ENCODE measurements around the gene SLC24A4. TPM values are rescaled to one million over a fixed set of nuclear protein-coding genes. Genes with fewer than 3 reads are reported as not detected.

Gene SLC24A4
- total RNA-seq, 3 donors from 2014 or later (not counting 1 experiment from before 2014, with no cell fraction given): 1.1 to 3.2 (median 2.1) TPM

- TF ChIP-seq CTCF (IDR thresholded peaks at IDR 0.05): no peak
- H3K4me1 Mint-ChIP-seq: no peaks in the 10 kb centered on the region
- no peaks in the 10 kb centered on the region for H3K9me3 Mint-ChIP-seq
- Histone ChIP-seq H3K4me1 (ENCODE audit: control insufficient read depth, insufficient read depth, low read length) (no peaks in the 10 kb centered on the region), H3K36me3 (ENCODE audit: control insufficient read depth, insufficient read depth, low read length) (no peaks in the 10 kb centered on the region), H3K4me3 (ENCODE audit: low read length) (no peak overlapping the region), H3K27ac (ENCODE audit: low read length) (no peak overlapping the region), H3K27me3 (ENCODE audit: control insufficient read depth, insufficient read depth, low read length) (no peaks in the 10 kb centered on the region), H3K9me3 (ENCODE audit: control insufficient read depth, insufficient read depth, low read length) (no peaks in the 10 kb centered on the region)
- H3K4me3 Mint-ChIP-seq: no peak overlapping the region
- H3K27ac Mint-ChIP-seq: no peak overlapping the region
- ATAC-seq (no peak), DNase-seq (no peak)
- intact Hi-C loops (cut with micrococcal nuclease): no loop called here
- no peaks in the 10 kb centered on the region for H3K36me3 Mint-ChIP-seq
- H3K27me3 Mint-ChIP-seq (ENCODE audit: low read depth in 2 of 2): peaks cover 28 to 33% of the 10 kb centered on the region in 2 donors
- 85% methylated on average over 1 of the region's 2 CpGs for WGBS (ENCODE audit: insufficient coverage)
Observed at GRCh38 chr14:92292673-92293072, 30.3 kb upstream of the SLC24A4 start.

DNA sequence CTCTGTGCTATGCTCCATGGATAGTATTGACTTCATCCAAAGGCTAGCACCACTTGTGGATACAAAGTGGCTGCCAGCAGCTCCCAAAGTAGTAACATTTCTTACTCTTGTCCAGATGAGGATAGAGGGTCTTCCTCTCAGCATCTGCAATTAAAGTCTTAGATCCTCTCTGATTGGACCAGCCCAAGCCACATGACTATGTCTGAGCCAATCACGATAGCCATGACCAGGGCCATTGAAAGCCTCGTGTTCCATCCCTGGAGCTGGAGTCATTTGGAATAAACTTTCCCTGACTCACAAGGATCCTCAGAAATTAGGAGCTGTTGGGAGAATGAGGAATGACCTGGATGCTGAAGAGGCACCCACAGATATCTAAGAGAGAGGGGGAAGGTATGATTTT is 28.5 kb upstream of the SLC24A4 start:
- Histone ChIP-seq H3K27me3 (ENCODE audit: control insufficient read depth, insufficient read depth, low read length) (peaks cover 2% of the 10 kb centered on the region), H3K27ac (ENCODE audit: low read length) (no peak overlapping the region), H3K9me3 (ENCODE audit: control insufficient read depth, insufficient read depth, low read length) (no peaks in the 10 kb centered on the region), H3K4me3 (ENCODE audit: low read length) (no peak overlapping the region), H3K36me3 (ENCODE audit: control insufficient read depth, insufficient read depth, low read length) (no peaks in the 10 kb centered on the region), H3K4me1 (ENCODE audit: control insufficient read depth, insufficient read depth, low read length) (no peaks in the 10 kb centered on the region)
- Mint-ChIP-seq H3K9me3 (no peaks in the 10 kb centered on the region), H3K4me3 (no peak overlapping the region), H3K27me3 (ENCODE audit: low read depth in 2 of 2) (peaks cover 23 to 25% of the 10 kb centered on the region in 2 donors), H3K27ac (no peak overlapping the region), H3K4me1 (no peaks in the 10 kb centered on the region), H3K36me3 (no peaks in the 10 kb centered on the region)
- WGBS (ENCODE audit: insufficient coverage): 93% methylated on average over 2 of the region's 2 CpGs
- ATAC-seq (no peak), DNase-seq (no peak)
- no peak for TF ChIP-seq CTCF (IDR thresholded peaks at IDR 0.05)
- intact Hi-C loops (cut with micrococcal nuclease): no loop called here

GRCh38 chr14:92297818-92298595 is 25.0 kb upstream of the SLC24A4 start:
- H3K4me1 Mint-ChIP-seq: no peaks in the 10 kb centered on the region
- Histone ChIP-seq H3K4me3 (ENCODE audit: low read length) (no peak overlapping the region), H3K4me1 (ENCODE audit: control insufficient read depth, insufficient read depth, low read length) (no peaks in the 10 kb centered on the region), H3K9me3 (ENCODE audit: control insufficient read depth, insufficient read depth, low read length) (no peaks in the 10 kb centered on the region), H3K27ac (ENCODE audit: low read length) (no peak overlapping the region), H3K36me3 (ENCODE audit: control insufficient read depth, insufficient read depth, low read length) (no peaks in the 10 kb centered on the region), H3K27me3 (ENCODE audit: control insufficient read depth, insufficient read depth, low read length) (peaks cover 2% of the 10 kb centered on the region)
- no peak overlapping the region for H3K4me3 Mint-ChIP-seq
- peaks cover 30% of the 10 kb centered on the region in 2 donors for H3K27me3 Mint-ChIP-seq (ENCODE audit: low read depth in 2 of 2)
- H3K27ac Mint-ChIP-seq: no peak overlapping the region
- WGBS (ENCODE audit: insufficient coverage): 73% methylated on average over 6 of the region's 6 CpGs
- H3K36me3 Mint-ChIP-seq: no peaks in the 10 kb centered on the region
- intact Hi-C loops (cut with micrococcal nuclease): no loop called here
- H3K9me3 Mint-ChIP-seq: no peaks in the 10 kb centered on the region
- ATAC-seq (no peak), DNase-seq (no peak)
- TF ChIP-seq CTCF (IDR thresholded peaks at IDR 0.05): no peak

DNA sequence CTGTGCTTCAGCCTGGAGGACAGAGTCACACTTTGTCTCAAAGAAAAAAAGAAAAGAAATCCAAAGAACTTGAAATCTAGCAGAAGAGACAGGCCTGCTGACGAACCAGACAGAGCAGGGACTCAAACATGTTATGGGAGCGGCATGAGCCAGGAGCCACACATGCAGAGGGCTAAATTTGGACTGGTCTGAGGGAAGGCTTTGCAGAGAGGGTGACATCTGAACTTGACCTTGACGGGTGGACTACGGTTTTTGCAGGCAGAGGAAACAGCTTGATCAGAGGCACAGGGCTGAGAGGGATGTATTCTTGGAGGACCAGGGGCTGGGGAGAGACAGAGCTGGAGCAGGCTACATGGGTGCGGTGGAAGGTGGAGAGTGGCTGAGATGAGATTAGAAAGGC is 20.5 kb upstream of the SLC24A4 start:
- no peak overlapping the region for H3K27ac ChIP-seq (ENCODE audit: low read length)
- H3K27me3 ChIP-seq (ENCODE audit: control insufficient read depth, insufficient read depth, low read length): peaks cover 2% of the 10 kb centered on the region
- Mint-ChIP-seq H3K4me1 (no peaks in the 10 kb centered on the region), H3K4me3 (no peak overlapping the region), H3K27ac (no peak overlapping the region), H3K9me3 (no peaks in the 10 kb centered on the region), H3K27me3 (ENCODE audit: low read depth in 2 of 2) (peaks cover 19 to 24% of the 10 kb centered on the region in 2 donors), H3K36me3 (no peaks in the 10 kb centered on the region)
- no peak for TF ChIP-seq CTCF (IDR thresholded peaks at IDR 0.05)
- 74% methylated on average over 5 of the region's 5 CpGs for WGBS (ENCODE audit: insufficient coverage)
- H3K36me3 ChIP-seq (ENCODE audit: control insufficient read depth, insufficient read depth, low read length): no peaks in the 10 kb centered on the region
- DNase-seq: no peak
- intact Hi-C loops (cut with micrococcal nuclease): no loop called here
- no peak overlapping the region for H3K4me3 ChIP-seq (ENCODE audit: low read length)
- no peaks in the 10 kb centered on the region for H3K9me3 ChIP-seq (ENCODE audit: control insufficient read depth, insufficient read depth, low read length)
- no peak for ATAC-seq
- H3K4me1 ChIP-seq (ENCODE audit: control insufficient read depth, insufficient read depth, low read length): no peaks in the 10 kb centered on the region
